ENCODE results near the gene MTIF3.

MTIF3 gene, protein sequence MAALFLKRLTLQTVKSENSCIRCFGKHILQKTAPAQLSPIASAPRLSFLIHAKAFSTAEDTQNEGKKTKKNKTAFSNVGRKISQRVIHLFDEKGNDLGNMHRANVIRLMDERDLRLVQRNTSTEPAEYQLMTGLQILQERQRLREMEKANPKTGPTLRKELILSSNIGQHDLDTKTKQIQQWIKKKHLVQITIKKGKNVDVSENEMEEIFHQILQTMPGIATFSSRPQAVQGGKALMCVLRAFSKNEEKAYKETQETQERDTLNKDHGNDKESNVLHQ

DNA sequence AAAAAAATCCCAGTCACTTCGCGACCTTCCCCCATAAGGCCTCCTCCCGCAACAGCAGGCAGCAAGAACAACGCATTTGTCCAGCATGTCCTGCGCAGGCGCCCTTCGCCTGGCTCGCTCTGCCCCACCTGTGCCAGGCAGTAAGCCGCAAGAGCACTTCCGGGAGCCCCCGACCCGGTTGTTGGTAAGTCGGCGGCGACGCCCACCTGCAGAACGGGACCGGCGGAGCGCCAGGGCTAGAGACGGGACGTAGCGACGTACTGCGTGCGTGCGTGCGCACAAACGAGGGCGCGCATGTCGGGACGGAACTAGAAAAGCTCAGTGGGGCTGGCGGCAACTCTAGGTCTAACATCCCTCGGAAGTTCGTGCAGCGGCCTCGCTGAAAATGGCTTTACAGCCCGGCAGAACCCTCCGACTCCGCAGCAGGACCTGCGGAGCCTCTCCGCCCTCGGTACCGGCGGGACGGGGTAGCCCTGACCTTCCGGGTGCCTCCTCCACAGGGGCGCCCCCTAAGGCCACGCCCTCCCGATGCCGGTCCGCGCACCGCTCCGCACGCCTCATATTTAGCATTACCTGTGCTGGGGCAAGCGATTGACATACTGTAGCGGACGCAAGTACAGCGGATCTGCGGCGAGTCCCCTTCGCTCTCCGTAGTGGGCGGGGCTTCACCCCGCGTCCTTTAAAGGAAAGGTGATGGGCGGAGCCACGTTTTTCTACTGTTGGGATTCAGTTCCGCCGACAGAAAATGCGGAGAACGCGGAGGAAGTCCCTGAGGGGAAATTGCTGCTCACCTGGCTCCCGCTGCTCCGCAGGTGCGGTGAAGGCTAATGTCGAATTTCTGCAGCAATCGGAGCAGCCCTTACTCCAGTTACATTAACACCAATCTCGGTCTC is at the start of gene MTIF3:
TSS of gene MTIF3 (minus strand) at position 629 of the 893 bp plus-strand sequence. CDS start 10,116 bp downstream, outside the sequence.
- DNase-seq = peak; percentile 76 to 86

DNA sequence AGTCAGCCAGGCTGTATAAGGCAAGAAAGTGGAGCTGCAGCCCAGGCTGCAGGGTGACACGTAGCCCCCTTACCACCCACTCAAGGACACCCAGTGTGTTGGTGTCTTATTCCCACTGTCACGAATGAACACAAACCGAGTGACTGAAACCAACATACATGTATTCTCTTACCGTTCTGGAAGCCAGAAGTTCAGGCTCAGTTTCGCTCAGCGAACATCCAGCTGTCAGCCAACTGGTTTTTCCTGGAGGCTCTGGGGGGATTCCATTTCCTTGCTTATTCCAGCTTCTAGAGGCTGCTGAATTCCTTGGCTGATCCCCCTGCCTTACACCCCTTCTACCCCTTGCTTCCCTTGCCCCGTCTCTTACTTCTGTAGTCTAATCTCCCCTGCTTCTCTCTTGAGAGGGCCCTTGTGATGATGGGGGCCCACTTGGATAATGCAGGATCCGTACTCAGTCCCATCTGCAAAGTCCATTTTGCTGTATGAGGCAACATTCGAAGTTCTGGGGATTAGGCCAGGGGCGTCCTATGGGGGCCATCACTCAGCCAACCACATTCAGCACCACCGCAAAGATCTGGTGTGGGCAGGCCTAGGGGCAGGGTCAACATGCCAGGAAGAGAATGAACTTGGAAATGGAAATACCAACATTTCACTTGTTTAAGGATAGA is 47.3 kb upstream of the MTIF3 start:
- DNase-seq = no peak

- DNase-seq = no peak
Measured at GRCh38 chr13:27496536-27497273, 46.3 kb upstream of the MTIF3 start.

DNA sequence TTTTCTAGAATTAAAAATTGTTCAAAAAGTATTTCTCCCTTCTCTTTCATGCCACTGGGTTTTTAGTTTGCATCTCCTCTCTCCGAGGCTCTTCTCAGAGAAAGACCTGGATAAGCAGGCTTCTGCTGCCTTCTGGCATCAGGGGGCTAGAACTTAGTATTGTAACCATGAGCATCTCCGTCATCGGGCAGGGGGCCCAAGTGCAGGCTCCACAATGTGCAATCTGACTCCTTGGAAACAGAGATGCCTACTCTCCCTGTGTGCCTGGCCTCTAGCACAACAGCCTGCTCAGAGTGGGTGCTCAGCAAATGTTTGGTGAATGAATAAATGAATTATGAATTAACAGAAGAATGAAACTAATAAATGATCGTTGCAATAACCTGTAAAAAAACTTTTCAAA is 45.6 kb upstream of the MTIF3 start:
- no peak for DNase-seq

- no peak for DNase-seq
Measured at GRCh38 chr13:27495551-27495950, 45.2 kb upstream of the MTIF3 start.

DNA sequence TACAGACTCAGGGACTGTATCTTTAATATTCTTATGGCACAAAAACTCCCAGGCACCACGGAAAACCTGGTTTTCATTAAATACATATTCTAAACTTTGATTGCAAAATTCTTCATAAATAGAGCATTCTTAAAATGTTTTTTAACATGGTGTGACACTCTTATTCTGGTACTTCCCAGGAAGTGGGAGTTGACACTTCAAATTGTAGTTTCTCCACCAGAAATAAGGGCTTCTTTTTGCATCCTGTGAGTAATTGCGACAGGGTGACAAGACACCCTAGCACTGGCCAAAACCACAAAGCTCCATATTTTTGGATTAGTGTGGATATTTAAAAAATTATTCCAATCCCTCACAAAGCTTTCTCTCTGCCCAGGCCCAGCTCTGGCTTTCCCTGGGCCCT is 43.6 kb upstream of the MTIF3 start:
- no peak for DNase-seq

GRCh38 chr13:27489456-27489855 is 39.1 kb upstream of the MTIF3 start:
- DNase-seq = no peak

GRCh38 chr13:27487776-27488175 is 37.4 kb upstream of the MTIF3 start:
- DNase-seq = no peak

- DNase-seq = no peak
Measured at GRCh38 chr13:27483421-27483820, 33.1 kb upstream of the MTIF3 start.

- no peak for DNase-seq
Measured at GRCh38 chr13:27482983-27483382, 32.6 kb upstream of the MTIF3 start.

DNA sequence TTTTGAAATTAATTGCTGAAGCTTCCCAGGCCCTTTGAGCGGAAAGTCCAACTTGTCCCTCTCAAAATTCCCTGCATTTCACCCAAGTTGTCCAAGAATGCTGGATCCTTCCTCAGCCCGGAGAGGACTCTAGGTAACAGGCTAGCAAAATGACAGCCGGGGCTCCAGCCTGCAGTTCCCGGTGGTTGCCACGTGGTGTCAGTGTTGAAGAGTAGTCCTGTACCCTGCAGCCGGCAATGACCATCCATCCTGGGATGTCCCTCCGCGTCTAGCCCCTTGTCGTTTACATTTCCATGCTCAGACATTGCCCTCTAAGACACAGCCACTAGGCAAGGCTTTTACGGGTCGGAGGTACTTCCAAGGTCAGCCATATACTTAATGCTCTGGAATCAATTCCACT is 31.4 kb upstream of the MTIF3 start:
- peak in 1 of 2 experiments; percentile 7 for DNase-seq

- DNase-seq = no peak
Measured at GRCh38 chr13:27476943-27477703, 26.8 kb upstream of the MTIF3 start.

- no peak for DNase-seq
Measured at GRCh38 chr13:27474751-27475268, 24.4 kb upstream of the MTIF3 start.

- no peak for DNase-seq
Measured at GRCh38 chr13:27472941-27473340, 22.6 kb upstream of the MTIF3 start.

DNA sequence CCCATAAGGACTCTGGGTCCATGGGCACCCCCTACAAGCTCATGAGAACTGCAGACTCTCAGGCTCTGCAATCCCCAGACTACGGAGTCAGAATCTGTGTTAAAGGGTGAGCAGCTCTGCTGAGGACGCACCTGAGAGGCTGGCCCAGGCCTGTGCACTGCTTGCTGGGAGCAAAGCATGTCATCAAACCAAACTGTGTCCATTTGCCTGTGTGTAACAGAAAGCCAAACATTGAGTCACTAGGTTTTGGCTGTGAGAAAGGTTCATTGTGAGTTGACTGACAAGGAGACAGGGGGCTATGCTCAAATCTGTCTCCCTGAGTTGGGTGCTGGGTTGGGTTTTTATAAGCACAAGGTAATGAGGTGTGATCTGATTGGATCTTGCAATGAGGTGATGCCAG is 22.1 kb upstream of the MTIF3 start:
- no peak for DNase-seq

DNA sequence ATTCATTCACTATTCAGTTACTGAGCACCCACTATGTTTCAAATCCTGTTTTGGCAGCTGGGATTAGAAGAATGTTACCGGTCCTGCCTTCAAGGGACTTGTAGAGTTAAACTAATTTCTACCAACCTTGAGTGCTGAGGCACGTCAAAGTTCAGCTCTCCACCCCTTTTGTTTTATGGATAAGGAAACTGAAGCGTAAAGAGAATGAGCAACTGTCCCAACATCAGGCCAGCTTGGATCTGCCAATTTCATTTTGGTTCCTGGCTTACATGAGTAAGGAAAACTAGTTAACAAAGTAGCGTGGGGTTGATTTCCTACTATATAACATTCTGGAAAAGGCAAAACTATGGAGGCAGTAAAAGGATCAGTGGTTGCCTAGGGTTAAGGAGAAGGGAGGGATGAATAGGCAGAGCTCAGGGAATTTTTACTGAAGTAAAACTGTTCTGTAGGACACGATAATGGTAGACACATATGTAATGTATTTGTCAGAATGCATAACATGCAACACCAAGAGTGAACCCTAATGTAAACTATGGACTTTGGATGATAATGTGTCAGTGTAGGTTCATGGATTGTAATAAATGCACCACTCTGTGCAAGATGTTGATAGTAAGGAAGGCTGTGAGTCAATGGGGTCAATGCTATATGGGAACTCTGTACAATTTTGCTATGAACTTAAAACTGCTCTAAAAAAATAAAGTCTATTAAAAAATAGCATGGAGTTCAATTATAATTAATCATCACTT is 19.9 kb upstream of the MTIF3 start:
- DNase-seq = no peak

- no peak for DNase-seq
Measured at GRCh38 chr13:27466513-27466912, 16.1 kb upstream of the MTIF3 start.

GRCh38 chr13:27465611-27466010 is 15.2 kb upstream of the MTIF3 start:
- no peak for DNase-seq

- no peak for DNase-seq
Measured at GRCh38 chr13:27463500-27463899, 13.1 kb upstream of the MTIF3 start.

DNA sequence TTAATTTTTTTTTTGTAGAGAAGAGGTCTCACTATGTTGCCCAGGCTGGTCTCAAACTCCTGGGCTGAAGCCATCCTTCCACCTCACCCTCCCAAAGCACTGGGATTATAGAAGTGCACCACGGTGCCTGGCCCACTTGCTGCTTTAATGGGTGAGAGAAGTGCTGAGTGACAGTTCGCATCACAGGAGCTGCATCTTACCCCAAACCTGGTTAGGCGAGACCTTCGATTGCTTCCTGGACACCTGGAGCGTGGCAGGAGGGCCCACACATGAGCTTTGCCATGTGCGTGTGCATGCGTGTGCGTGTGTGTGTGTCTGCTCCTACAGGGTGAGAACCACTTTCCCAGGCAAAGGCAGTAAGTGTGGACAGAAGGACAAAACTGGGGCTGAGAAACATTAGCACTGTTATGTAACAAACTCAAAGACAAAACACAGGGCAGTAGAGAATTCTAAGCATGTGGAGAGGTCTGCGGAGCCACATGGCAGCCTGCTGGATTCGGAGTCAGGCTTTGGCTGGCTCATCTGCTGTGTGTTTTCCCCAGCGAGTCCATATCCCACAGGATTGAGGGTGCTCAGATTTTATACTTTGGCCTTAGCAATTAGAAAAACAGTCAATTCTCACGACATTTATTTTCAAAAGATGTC is 11.7 kb upstream of the MTIF3 start:
- DNase-seq = no peak

Data from NCI-H187 (cell line).